Calu3 (cell line): ENCODE results near the gene ACYP1. TPM values are rescaled to one million over a fixed set of nuclear protein-coding genes. Genes with fewer than 3 reads are reported as not detected.
"Not testable (repeated sequence)": the region's sequence is repeated elsewhere in the genome, so short reads cannot be mapped to it uniquely, and the experiment has no call there.

Source experiments
- BruUV-seq: library from RNA; stranded (reverse); fragments of 400-500 nt; replicated peaks from 2 replicates; lab custom pipeline; 2021; lab: Mats Ljungman, UMichigan
- CTCF ChIA-PET: fragments of 300-600 bp; sonication (Branson Sonifier 250); formaldehyde crosslinking; loops from one replicate; lab custom pipeline; 2022; ENCODE audit warnings: antibody characterized with exemption; lab: Charles Lee
- DNase-seq: peaks from one replicate; pipeline ENCODE4 v3.0.0; 2022
- H3K27ac Mint-ChIP-seq: one replicate; pipeline ENCODE4 v1.8.0; 2022; ENCODE audit warnings: mixed read lengths; ENCODE audit not compliant: unreplicated experiment
- H3K27me3 Mint-ChIP-seq: one replicate; pipeline ENCODE4 v1.8.0; 2022; ENCODE audit warnings: mixed read lengths; ENCODE audit not compliant: unreplicated experiment
- H3K36me3 Mint-ChIP-seq: one replicate; pipeline ENCODE4 v1.8.0; 2022; ENCODE audit warnings: mild to moderate bottlenecking, moderate library complexity, mixed read lengths; ENCODE audit not compliant: insufficient read depth, unreplicated experiment
- H3K4me1 Mint-ChIP-seq: one replicate; pipeline ENCODE4 v1.8.0; 2022; ENCODE audit warnings: mild to moderate bottlenecking, low read depth, mixed read lengths; ENCODE audit not compliant: unreplicated experiment
- H3K4me3 Mint-ChIP-seq: one replicate; pipeline ENCODE4 v1.8.0; 2022; ENCODE audit warnings: mild to moderate bottlenecking, low read depth, moderate library complexity, mixed read lengths; ENCODE audit not compliant: unreplicated experiment
- H3K9me3 Mint-ChIP-seq: one replicate; pipeline ENCODE4 v1.8.0; 2022; ENCODE audit warnings: low read depth, mixed read lengths; ENCODE audit not compliant: unreplicated experiment
- CTCF ChIP-seq: fragments of 200-600 bp; IDR thresholded peaks from one replicate; pipeline ENCODE4 v1.8.0; 2022; ENCODE audit warnings: antibody characterized with exemption; ENCODE audit not compliant: unreplicated experiment
- intact Hi-C: fragments of 100-400 bp; cut with micrococcal nuclease; formaldehyde crosslinking; loops from one replicate; pipeline ENCODE4 v1.10.0; 2022; ENCODE audit not compliant: unreplicated experiment
- total RNA-seq: library from RNA; stranded (reverse); gene quantifications from 2 replicates; pipeline ENCODE4 v1.2.3, GENCODE V29; 2022

ACYP1 gene
- total RNA-seq, 1 experiment from 2014 or later, result 33.2 TPM

- Mint-ChIP-seq H3K27ac (peak overlapping the region; percentile 77), H3K4me3 (no peak overlapping the region), H3K4me1 (no peaks in the 10 kb centered on the region), H3K36me3 (peaks cover 10% of the 10 kb centered on the region), H3K27me3 (no peaks in the 10 kb centered on the region), H3K9me3 (no peaks in the 10 kb centered on the region)
- CTCF ChIA-PET, result no interaction called here
- intact Hi-C loops, result no loop called here
- no peak for TF ChIP-seq CTCF
- no peak for DNase-seq
- no TSS peak for BruUV-seq
Measured at GRCh38 chr14:75069811-75070145, 6.0 kb upstream of the ACYP1 start.

- CTCF ChIA-PET, result no interaction called here
- Mint-ChIP-seq H3K27me3 (no peaks in the 10 kb centered on the region), H3K36me3 (peaks cover 10% of the 10 kb centered on the region), H3K4me1 (no peaks in the 10 kb centered on the region), H3K9me3 (no peaks in the 10 kb centered on the region), H3K4me3 (no peak within 1 kb of the TSS), H3K27ac (peak within 1 kb of the TSS; percentile 77)
- no peak for TF ChIP-seq CTCF
- DNase-seq, result peak; percentile 92
- BruUV-seq, result no TSS peak
- intact Hi-C loops, result no loop called here
Measured at GRCh38 chr14:75069121-75069810, 5.4 kb upstream of the ACYP1 start, which contains the start of gene ZC2HC1C. Gene ZC2HC1C, plus strand, starts transcription at chr14:75069641. Its CDS starts 933 bp downstream, at chr14:75070574.

- Mint-ChIP-seq H3K36me3 (peaks cover 17% of the 10 kb centered on the region), H3K27me3 (no peaks in the 10 kb centered on the region), H3K4me1 (peaks cover under 1% of the 10 kb centered on the region), H3K9me3 (no peaks in the 10 kb centered on the region), H3K27ac (no peak overlapping the region), H3K4me3 (no peak overlapping the region)
- no peak for TF ChIP-seq CTCF
- DNase-seq, result no peak
- CTCF ChIA-PET, result no interaction called here
- BruUV-seq, result TSS peak; percentile 79
- intact Hi-C loops, result no loop called here
Measured at GRCh38 chr14:75068294-75069120, 4.7 kb upstream of the ACYP1 start.

- DNase-seq, H3K27ac Mint-ChIP-seq, BruUV-seq, H3K4me1 Mint-ChIP-seq, H3K9me3 Mint-ChIP-seq, H3K4me3 Mint-ChIP-seq, H3K27me3 Mint-ChIP-seq, intact Hi-C loops: not testable (repeated sequence)
- H3K36me3 Mint-ChIP-seq, result peaks cover 21% of the 10 kb centered on the region
- CTCF ChIA-PET, result interaction anchor here (0.7 kb wide), 1 partner anchor 817 kb away, joined by 3 read pairs; no protein-coding TSS in a partner anchor
Measured at GRCh38 chr14:75067765-75068164, 3.9 kb upstream of the ACYP1 start.
